Measurements from ENCODE around the gene OR1F1. TPM values are rescaled to one million over a fixed set of nuclear protein-coding genes. Genes with fewer than 3 reads are reported as not detected.

Gene OR1F1
- total RNA-seq, 1 experiment from 2014 or later = not detected

- H3K23me2 ChIP-seq (ENCODE audit: insufficient read length, low read depth, low read length, poor library complexity, severe bottlenecking) = peaks cover 21% of the 10 kb centered on the region
- H3K79me2 ChIP-seq (ENCODE audit: insufficient read depth, low read length) = no peaks in the 10 kb centered on the region
- H3K23ac ChIP-seq (ENCODE audit: insufficient read length, low read depth, low read length) = no peak overlapping the region
- no peak overlapping the region for H2BK120ac ChIP-seq (ENCODE audit: low read depth, low read length, poor library complexity, severe bottlenecking)
- no peak overlapping the region for H4K5ac ChIP-seq (ENCODE audit: insufficient read length, low read depth, low read length)
- WGBS (ENCODE audit: extremely low coverage, insufficient read length, low lambda C conversion rate) = no CpG with 5 or more reads among the region's 3 CpGs
- H3K9me3 ChIP-seq (ENCODE audit: control insufficient read depth, low read depth, low read length) = no peaks in the 10 kb centered on the region
- H2BK20ac ChIP-seq (ENCODE audit: low read depth, low read length, poor library complexity, severe bottlenecking) = no peak overlapping the region
- H4K8ac ChIP-seq (replicated peaks; ENCODE audit: insufficient read length, low read depth, low read length) = no peak overlapping the region
- no peak overlapping the region for H3K56ac ChIP-seq (ENCODE audit: insufficient read length, low read depth, low read length)
- no peak overlapping the region for H3T11ph ChIP-seq (ENCODE audit: low read length)
- no peak overlapping the region for H2AK5ac ChIP-seq (ENCODE audit: insufficient read length, low read length)
- Mint-ChIP-seq H3K27me3 (ENCODE audit: low read depth) (peaks cover 36% of the 10 kb centered on the region), H3K4me1 (peaks cover 5 to 16% of the 10 kb centered on the region in 2 experiments; a peak in 3 of 4 replicates), H3K36me3 (ENCODE audit: insufficient read depth in 1 of 3, low read depth in 3 of 3) (no peaks in the 10 kb centered on the region; a peak in 2 of 7 replicates), H3K9me3 (peaks cover 8 to 11% of the 10 kb centered on the region in 2 experiments; a peak in 4 of 5 replicates), H3K27ac (no peak overlapping the region), H3K4me3 (no peak overlapping the region)
- no peak overlapping the region for H2BK5ac ChIP-seq (ENCODE audit: insufficient read length, low read length)
- no peak overlapping the region for H3K27ac ChIP-seq (ENCODE audit: insufficient read length, low read depth, low read length)
- H3K4me2 ChIP-seq (ENCODE audit: insufficient read depth, insufficient read length, low read length) = no peak overlapping the region
- H4K20me1 ChIP-seq (ENCODE audit: control insufficient read depth, insufficient read depth, insufficient read length) = no peaks in the 10 kb centered on the region
- H3K27me3 ChIP-seq (ENCODE audit: insufficient read depth, low read length) = no peaks in the 10 kb centered on the region; the same call in 1 of the 2 replicates
- no peaks in the 10 kb centered on the region for H3K79me1 ChIP-seq (ENCODE audit: insufficient read depth, low read depth, low read length, poor library complexity, severe bottlenecking)
- H3K4me1 ChIP-seq (ENCODE audit: insufficient read depth, low read length) = peaks cover 2% of the 10 kb centered on the region; the same call in 1 of the 2 replicates
- H2AFZ ChIP-seq (ENCODE audit: low read length) = no peak overlapping the region
- H2BK12ac ChIP-seq (ENCODE audit: insufficient read length, low read depth, low read length) = no peak overlapping the region
- H3K9ac ChIP-seq (ENCODE audit: extremely low read depth, insufficient read length, low read length) = no peak overlapping the region
- no peak for TF ChIP-seq CTCF (conservative IDR thresholded peaks at IDR 0.05)
- no peak overlapping the region for H3K4ac ChIP-seq (ENCODE audit: low read depth, low read length)
- no peak overlapping the region for H2BK15ac ChIP-seq (ENCODE audit: low read depth, low read length)
- no peak overlapping the region for H3K14ac ChIP-seq (ENCODE audit: insufficient read depth, low read length)
- no peak overlapping the region for H3K18ac ChIP-seq (ENCODE audit: insufficient read length, low read depth, low read length)
- no peak for DNase-seq
- no peak overlapping the region for H4K91ac ChIP-seq (ENCODE audit: insufficient read length, low read depth, low read length)
Observed at GRCh38 chr16:3155972-3156371, 32.0 kb upstream of the OR1F1 start.
